CD4-positive, alpha-beta T cell treated with Interleukin-17A for 4 hours (primary cell): ENCODE measurements around the gene ITPKC.

Experiments used
- DNase-seq: peaks from one replicate; pipeline ENCODE4 v3.0.0-alpha.2; 2020; ENCODE audit warnings: mixed read lengths

Gene ITPKC

GRCh38 chr19:40690693-40691420 is 26.1 kb upstream of the ITPKC start:
- DNase-seq, result peak; percentile 95

DNA sequence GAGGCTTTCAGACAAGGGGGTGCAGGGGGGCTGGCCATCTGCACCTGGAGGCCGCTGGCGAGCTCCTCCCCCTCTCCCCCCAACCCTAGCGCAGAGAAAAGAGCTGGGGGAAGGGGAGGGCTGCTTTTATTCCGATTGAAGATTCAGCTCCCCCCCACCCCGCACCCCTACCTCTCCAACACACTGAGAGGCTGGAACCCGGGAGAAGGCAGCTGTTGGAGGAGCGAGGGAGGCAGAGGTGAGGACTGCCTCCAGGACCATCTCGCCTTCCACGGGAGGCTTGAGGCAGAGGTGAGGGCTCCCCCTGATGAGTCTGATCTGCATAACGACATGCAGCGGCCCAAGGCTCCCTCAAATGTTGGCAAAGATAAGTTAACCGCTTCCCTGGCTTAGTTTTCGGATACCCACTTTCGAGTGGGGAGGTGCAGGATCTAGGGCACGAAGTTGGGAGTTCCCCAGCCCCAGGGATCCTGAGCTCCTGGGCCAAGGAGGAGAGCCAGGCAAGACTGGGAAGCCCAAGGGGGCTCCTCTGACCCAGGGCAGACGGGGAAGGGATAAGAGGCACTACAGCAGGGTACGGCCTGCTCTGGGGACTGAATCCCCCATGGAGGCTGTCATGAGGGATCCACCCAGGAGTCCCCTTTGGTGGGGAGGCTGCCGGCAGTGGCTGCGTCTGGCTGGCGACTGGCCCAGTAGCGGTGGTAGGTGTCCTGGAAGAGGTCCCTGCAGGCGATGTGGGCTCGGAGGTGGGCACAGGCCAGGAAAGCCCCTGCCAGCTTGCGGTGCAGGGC is 25.3 kb upstream of the ITPKC start:
- DNase-seq, result peak; percentile 19

DNA sequence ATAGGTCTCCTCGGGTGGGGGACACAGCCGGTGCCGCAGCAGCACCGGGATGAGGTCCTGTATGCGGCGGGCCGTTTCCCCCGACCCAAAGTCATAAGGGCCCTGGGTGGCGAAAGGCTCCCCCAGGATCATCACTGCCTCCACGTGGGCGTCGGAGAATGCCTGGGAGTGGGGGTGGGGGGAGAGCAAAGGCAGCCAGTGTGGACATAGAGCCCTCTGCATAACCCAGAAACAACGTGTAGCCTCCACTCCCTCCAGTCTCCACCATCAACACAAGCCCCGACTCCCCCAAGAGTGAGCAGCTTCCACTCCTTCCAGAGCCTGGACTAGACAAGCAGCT is 24.7 kb upstream of the ITPKC start:
- no peak for DNase-seq

GRCh38 chr19:40693150-40693788 is 23.6 kb upstream of the ITPKC start:
- no peak for DNase-seq

GRCh38 chr19:40693896-40694295 is 23.0 kb upstream of the ITPKC start:
- DNase-seq, result no peak

- no peak for DNase-seq
Observed at GRCh38 chr19:40695881-40696280, 21.0 kb upstream of the ITPKC start.

GRCh38 chr19:40697007-40697406 is 19.9 kb upstream of the ITPKC start:
- no peak for DNase-seq

- DNase-seq, result no peak
Observed at GRCh38 chr19:40700083-40700482, 16.8 kb upstream of the ITPKC start.

DNA sequence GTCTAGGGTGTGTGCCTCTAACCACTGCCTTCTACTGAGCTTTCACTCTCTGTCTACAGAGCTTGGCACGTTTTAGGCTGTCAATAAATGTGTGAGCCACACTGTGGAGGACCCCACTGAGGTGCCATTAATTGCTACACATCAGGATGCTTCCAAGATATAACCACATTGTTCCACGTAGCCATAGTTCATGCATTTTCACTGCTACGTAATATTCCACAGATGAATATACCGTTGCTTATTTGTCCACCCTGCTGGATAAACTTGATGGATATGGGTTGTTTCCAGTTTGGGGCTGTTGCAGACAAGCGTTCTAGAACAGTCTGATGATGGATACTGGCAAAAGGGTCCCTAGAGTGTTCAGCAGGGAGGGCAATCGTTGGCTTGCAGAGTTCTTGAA is 15.2 kb upstream of the ITPKC start:
- no peak for DNase-seq

- no peak for DNase-seq
Observed at GRCh38 chr19:40702337-40703012, 14.4 kb upstream of the ITPKC start.

GRCh38 chr19:40703029-40703755 is 13.7 kb upstream of the ITPKC start:
- DNase-seq, result no peak

DNA sequence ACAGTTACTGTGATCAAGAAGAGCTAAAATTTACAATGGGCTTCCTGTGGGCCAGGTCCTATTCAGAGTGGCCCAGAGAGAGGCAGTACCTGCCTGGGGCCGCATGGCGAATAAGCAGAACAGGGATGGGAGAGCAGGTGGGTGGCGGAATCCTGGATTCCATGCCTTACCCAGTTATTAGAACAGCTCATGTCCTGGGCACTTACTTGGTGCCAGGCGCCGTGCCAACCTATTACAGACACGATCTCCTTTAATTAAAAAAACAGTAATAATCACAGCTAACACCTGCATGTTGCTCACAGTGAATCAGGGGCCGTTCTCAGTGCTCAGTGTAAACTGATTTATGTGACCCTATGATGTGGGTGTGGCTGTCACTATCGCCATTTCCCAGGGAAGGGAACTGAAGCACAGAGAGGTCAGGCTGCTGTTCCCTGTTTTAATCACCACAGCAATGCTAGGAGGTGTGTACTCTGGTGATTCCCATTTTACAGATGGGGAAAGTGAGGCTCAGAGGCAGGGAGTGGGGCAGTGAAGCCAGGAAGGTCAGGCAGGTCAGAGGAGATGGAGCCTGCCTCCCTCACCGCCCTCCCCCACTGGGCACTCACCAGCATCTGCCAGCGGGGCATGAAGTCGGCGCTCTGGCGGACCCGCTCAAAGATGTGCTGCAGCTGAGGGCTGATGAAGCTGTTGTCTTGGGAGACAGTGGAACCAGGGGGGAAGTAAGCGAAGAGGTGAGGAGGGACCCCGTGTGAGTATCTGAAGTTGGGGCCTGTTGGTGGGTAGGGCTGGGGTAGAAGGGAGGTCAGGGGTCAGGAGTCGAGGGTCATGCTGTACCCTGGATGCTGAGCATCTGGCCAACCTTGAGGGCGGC is 12.2 kb upstream of the ITPKC start:
- no peak for DNase-seq

DNA sequence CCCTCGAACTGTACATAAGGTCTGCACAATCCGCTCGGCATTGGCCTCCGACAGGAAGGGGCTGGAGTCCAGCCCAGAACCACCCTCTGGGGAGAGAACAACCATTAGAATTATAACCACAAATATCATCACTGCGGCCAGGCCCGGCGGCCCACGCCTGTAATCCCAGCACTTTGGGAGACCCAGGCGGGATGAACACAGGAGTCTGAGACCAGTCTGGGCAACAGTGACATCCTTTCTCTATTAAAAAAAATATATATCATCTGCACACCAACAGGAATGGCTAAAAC is 11.6 kb upstream of the ITPKC start:
- no peak for DNase-seq

- DNase-seq, result no peak
Observed at GRCh38 chr19:40705950-40706619, 10.8 kb upstream of the ITPKC start.

- DNase-seq, result no peak
Observed at GRCh38 chr19:40707615-40708014, 9.3 kb upstream of the ITPKC start.

DNA sequence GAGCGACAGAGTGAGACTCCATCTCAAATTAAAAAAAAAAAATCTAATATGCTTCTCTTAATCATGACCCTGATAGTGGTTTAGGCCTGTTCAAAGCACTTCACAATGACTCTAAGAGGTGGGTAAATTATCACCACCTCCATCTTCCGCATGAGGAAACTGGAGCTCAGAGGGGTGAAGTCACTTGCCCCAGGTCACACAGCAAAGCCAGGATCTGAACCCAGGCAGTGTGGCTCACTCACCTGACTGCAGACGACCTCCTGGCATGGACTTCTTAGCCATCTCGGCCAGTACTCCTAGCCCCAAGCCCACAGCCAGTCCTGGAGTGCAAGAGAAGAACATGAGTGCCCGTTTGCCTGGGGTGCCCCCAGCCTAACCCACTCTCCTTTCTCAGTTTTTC is 7.1 kb upstream of the ITPKC start:
- DNase-seq, result no peak

- DNase-seq, result no peak
Observed at GRCh38 chr19:40713939-40714338, 3.0 kb upstream of the ITPKC start.

GRCh38 chr19:40714441-40715299 is 2.2 kb upstream of the ITPKC start:
- DNase-seq, result peak; percentile 95

DNA sequence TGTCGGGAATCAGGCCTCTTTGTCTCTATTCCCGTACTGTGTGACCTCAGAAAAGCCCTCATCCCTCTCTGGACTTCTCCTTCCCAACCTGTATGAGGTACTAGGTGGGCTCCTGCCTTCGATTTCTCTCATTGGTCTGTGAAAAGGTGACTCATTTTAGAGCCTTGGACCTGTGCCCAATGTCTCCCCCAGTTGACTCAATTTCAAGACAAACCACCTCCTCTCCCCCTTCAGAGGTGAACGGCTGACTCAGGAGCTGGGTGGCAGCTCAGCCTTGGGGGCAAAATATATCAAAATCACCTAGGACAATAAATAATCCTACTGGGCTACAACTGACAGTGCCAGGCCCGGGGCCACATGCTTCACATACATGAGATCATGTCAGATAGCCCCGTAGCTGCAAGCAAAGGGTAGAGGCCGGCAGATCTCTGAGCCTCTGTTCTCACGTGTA is 856 bp upstream of the ITPKC start:
- peak; percentile 89 for DNase-seq

DNA sequence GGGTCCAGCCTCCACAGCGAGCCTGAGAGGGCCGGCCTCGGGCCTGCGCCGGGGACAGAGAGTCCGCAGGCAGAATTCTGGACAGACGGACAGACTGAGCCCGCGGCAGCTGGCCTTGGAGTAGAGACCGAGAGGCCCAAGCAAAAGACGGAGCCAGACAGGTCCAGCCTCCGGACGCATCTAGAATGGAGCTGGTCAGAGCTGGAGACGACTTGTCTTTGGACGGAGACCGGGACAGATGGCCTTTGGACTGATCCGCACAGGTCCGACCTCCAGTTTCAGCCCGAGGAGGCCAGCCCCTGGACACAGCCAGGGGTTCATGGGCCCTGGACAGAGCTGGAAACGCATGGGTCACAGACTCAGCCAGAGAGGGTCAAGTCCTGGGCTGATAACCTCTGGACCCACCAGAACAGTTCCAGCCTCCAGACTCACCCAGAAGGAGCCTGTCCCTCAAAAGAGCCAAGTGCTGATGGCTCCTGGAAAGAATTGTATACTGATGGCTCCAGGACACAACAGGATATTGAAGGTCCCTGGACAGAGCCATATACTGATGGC is 490 bp downstream of the ITPKC start:
- peak; percentile 6 for DNase-seq
